GDM1 (cell line): Measurements from ENCODE around the gene WASHC2A.
A peak's percentile ranks its signal among the peaks of the same experiment; 100 is the strongest.
"Not testable (repeated sequence)": the region's sequence is repeated elsewhere in the genome, so short reads cannot be mapped to it uniquely, and the experiment has no call there.

ENCODE experiments used
- DNase-seq: peaks from one replicate; lab custom pipeline; 2025; lab: John Stamatoyannopoulos, UW

WASHC2A gene, protein sequence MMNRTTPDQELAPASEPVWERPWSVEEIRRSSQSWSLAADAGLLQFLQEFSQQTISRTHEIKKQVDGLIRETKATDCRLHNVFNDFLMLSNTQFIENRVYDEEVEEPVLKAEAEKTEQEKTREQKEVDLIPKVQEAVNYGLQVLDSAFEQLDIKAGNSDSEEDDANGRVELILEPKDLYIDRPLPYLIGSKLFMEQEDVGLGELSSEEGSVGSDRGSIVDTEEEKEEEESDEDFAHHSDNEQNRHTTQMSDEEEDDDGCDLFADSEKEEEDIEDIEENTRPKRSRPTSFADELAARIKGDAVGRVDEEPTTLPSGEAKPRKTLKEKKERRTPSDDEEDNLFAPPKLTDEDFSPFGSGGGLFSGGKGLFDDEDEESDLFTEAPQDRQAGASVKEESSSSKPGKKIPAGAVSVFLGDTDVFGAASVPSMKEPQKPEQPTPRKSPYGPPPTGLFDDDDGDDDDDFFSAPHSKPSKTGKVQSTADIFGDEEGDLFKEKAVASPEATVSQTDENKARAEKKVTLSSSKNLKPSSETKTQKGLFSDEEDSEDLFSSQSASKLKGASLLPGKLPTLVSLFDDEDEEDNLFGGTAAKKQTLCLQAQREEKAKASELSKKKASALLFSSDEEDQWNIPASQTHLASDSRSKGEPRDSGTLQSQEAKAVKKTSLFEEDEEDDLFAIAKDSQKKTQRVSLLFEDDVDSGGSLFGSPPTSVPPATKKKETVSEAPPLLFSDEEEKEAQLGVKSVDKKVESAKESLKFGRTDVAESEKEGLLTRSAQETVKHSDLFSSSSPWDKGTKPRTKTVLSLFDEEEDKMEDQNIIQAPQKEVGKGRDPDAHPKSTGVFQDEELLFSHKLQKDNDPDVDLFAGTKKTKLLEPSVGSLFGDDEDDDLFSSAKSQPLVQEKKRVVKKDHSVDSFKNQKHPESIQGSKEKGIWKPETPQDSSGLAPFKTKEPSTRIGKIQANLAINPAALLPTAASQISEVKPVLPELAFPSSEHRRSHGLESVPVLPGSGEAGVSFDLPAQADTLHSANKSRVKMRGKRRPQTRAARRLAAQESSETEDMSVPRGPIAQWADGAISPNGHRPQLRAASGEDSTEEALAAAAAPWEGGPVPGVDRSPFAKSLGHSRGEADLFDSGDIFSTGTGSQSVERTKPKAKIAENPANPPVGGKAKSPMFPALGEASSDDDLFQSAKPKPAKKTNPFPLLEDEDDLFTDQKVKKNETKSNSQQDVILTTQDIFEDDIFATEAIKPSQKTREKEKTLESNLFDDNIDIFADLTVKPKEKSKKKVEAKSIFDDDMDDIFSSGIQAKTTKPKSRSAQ (N-terminal part only)

GRCh38 chr10:50067546-50068351, at the start of gene WASHC2A:
TSS of gene WASHC2A (plus strand) at chr10:50067954. CDS start at chr10:50068006, 52 bp downstream.
- peak; percentile 85 for DNase-seq

GRCh38 chr10:50019279-50019678, 48.5 kb upstream of the WASHC2A start:
- DNase-seq, result not testable (repeated sequence)

DNA sequence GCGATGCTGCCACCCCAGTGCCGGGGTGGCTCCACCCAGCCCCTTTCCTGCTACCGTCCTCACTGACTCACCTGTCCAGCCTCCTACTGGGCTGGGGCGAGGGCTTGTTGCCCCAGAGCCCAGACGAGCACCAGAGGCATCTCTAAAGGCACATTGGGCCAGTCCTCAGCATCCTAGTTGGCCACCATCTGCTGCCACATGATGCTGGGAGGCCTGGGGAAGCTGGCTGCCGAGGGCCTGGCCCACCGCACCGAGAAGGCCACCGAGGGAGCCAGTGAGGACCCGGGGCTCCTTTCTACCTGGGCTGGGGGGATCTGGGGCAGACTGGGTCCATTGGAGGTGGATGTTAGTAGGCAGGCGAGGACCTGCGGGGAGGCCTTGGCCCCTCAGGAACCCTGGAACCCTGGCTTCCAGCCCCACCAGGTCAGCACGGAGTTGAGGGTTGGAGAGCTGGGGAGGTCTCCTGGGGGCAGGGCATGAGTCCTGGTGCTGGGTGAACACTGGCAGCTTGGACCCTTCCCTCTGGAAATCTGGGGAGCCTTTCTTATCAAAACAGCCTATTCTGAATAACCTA, 47.2 kb upstream of the WASHC2A start:
- not testable (repeated sequence) for DNase-seq

DNA sequence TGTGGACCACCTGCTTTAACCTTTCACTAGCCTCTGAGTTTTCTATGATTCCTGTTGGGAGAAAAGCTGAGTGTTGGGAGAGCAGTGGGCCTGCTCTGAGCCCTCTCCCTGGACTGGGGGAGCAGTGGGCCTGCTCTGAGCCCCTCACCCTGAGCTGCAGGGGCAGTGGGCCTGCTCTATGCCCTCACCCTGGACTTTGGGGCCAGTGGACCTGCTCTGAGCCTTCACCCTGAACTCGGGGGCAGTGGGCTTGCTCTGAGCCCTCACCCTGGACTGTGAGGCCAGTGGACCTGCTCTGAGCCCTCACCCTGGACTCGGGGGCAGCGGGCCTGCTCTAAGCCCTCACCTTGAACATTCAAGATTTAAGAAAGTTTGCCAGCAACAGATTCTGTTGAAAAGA, 46.1 kb upstream of the WASHC2A start:
- DNase-seq, result no peak

- not testable (repeated sequence) for DNase-seq
Measured at GRCh38 chr10:50024716-50025383, 42.9 kb upstream of the WASHC2A start.

GRCh38 chr10:50025627-50026026, 42.1 kb upstream of the WASHC2A start:
- no peak for DNase-seq

DNA sequence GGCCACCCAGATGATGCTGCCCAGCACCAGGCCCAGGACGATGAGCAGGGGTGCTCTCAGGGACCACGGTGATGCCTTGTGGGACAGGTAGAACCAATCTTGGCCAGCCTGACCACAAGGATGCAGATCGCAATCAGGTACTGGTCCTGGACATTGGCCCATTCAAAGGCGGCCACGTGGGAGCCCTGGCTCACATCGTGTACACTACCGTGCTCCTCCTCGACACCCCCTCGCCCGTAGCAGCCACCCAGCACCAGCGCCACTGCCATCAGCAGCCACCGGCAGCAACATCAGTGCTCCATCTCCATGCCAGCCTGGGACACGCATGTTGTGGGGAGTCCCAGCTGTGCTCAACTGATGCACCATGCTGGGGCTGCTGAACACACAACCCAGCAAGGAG, 40.6 kb upstream of the WASHC2A start:
- DNase-seq, result no peak

DNA sequence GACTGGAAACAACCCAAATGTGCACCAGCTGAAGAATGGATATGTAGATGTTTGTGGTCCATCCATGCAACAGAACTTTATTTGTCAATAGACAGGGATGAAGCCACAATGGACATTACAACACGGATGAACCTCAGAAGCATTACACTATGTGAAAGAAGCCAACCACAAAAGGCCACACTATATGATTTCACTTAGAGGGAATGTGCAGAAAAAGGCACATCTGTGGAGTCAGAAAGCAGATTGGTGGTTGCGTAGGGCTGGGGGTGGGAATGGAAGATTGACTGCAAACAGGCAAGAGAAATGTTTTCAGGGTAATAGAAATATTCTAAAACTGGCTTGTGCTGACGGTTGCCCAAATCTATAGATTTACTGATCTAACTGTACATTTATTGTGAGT, 34.3 kb upstream of the WASHC2A start:
- no peak for DNase-seq

DNA sequence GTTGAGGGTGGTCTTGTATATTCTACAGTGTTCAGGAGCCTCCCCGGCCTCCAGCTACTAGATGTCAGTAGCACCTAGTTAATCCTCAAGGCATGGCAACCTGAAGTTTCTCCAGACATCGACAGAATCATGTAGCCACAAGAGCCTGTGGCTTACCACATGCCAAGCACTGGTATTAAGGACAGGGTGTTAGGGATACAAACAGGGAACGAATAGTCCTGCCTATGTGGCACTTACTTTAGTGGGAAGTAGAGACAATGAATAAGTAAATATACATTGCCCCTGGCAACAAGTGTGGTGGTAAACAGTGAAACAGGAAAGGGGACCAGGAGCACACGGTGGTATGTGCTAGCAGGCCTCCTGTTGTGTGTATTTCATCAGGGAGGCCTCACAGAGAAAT, 32.4 kb upstream of the WASHC2A start:
- not testable (repeated sequence) for DNase-seq

DNA sequence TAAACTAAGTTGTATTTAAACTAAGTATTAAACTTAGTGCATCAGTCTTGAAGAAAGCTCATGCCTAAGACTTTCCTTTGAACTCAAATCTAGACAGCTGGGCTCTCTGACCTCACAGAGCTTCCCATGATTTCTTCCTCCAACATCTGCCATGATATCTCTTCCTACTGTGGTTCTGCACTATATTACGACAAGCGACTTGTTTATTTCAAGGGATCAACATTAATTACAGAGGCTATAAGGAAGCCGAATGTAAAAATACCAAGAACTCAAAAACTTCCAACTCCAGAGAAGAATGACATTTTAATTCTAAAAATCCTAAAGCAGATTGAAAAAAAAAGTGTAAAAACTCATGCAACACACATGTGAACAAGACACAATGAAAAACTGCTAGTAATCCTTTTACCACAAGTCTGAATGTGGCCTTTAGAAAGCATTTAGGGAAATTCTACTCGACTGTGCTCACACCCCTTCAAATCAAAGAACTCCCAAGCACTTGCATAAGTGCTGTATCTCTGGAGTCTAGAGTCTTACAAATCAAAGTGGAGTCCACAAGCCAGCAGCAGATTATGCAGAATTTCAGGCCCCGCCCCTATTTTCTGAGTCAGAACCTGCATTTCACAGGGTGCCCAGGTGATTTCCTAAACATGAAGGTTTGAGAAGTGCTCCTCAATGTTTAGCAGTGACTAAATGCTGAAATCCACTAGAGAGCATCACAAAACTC, 22.7 kb upstream of the WASHC2A start:
- DNase-seq, result no peak

- DNase-seq, result not testable (repeated sequence)
Measured at GRCh38 chr10:50046457-50046856, 21.3 kb upstream of the WASHC2A start.

GRCh38 chr10:50047594-50047993, 20.2 kb upstream of the WASHC2A start:
- not testable (repeated sequence) for DNase-seq

DNA sequence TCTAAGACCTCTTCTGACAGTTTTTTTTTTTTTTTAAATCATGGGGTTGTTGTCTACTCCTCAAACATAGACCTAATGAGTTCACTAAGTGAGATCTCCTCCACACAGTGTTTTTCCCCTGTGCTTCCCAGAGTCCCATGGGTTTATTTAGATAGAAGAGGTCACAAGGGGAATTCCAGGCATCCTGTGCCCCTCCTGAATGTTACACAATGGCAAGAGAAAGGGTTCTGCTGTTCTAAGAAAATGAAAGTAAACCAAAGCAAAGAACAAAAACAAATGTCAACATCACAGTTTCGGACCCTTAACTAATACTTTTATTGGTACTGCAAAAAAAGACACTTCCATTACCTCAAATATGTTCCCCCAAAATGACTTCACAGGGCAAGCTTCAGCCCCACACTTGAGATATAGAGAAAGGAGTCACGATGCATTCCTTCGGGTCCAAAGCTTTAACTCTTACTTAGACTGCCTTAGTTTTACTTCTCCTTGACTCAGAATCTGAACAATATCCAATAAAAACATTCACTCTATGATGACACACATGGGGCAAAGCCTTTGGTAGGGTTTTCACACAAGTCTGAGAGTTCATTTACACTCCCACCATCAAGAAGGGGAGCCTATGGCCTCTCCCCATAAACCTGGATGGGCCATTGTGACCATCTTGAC, 15.6 kb upstream of the WASHC2A start:
- DNase-seq, result not testable (repeated sequence)

GRCh38 chr10:50052778-50053376, 14.9 kb upstream of the WASHC2A start:
- DNase-seq, result not testable (repeated sequence)

DNA sequence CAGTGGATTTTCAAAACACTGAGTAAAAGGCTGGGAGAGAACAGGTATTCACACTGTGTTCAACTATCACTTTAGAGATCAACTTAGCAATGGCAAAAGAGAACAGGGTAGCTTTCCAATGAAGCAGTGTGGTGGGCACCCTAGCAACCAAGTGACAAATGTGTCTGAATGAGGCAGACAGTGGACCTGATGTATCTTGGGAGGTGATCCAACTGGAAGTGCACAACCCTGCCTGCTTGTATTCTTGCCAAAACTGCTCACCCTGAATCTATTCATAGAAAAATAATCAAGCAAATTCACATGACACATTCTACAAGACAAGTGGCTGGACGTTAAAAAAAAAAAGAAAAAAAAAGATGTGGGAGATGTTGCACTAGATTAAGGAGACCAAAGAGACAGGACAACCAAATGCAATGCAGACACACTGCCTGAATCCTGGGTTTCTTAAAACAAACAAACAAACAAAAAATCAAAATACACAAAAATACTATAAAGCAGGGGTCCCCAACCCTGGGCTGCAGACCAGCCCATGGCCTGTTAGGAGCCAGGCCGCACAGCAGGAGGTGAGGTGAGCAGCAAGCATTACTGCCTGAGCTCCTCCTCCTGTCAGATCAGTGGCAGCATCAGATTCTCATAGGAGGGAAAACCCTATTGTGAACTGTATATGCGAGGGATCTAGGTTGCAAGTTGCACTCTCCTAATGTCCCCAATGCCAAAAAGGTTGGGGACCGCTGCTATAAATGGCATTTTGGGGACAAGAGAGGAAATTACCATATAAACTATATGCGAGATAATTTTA, 12.1 kb upstream of the WASHC2A start:
- DNase-seq, result not testable (repeated sequence)

GRCh38 chr10:50056654-50057053, 11.1 kb upstream of the WASHC2A start:
- DNase-seq, result not testable (repeated sequence)

GRCh38 chr10:50058727-50059126, 9.0 kb upstream of the WASHC2A start:
- not testable (repeated sequence) for DNase-seq

DNA sequence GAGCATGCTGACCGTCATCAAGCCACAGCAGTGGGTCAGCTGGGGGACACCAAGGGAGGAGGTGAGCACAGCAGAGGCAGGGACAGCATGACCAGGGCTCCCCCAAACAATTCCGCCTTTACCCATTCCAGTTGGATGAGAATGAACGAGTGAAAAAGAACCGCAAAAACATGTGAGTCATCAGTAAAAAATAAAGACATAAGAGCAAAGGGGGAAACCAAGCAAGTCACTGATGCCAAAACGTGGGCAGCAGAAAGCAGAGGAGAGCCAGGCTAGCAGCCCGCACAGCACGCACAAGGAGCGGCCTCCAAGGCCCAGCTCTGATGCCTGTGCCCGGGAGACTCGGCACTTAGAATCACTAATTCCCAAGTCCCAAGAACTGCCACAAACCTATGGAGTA, 7.8 kb upstream of the WASHC2A start:
- DNase-seq, result not testable (repeated sequence)
